Measurements from ENCODE around the gene SLC38A7. TPM values are rescaled to one million over a fixed set of nuclear protein-coding genes. Genes with fewer than 3 reads are reported as not detected.

The SLC38A7 gene
- total RNA-seq, 3 donors from 2014 or later = 9.4 to 21.9 (median 14.9) TPM

DNA sequence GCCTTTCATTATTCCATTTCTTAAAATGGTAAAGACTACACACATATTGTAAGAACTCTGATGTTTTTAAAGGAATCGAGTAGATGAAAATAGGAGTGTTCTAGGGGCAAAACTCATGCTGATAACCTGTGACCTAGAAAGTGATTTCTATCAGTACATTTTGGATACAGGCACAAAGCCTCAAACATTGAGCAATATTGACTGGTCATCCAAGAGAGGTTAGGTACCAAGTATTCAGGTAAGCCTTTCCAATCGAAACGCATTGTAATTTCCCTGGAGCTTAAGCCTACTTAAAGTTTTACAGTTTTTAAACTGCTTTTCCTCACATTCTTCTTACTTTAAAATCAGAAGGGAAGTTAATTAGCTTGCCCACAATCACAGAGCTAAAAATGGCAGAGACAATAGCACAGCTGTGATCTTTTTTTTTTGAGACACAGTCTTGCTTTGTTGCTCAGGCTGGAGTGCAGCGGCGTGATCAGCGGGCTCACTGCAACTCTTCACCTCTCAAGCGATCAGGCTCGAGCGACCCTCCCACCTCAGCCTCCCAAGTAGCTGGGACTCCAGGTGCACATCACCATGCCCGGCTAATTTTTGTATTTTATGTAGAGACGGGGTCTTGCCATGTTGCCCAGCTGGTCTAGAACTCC is 46.3 kb upstream of the SLC38A7 start:
- intact Hi-C loops (cut with DNase I, micrococcal nuclease) = no loop called here
- H3K4me1 ChIP-seq (ENCODE audit: low read depth) = peaks cover 15% of the 10 kb centered on the region
- ATAC-seq = no peak

DNA sequence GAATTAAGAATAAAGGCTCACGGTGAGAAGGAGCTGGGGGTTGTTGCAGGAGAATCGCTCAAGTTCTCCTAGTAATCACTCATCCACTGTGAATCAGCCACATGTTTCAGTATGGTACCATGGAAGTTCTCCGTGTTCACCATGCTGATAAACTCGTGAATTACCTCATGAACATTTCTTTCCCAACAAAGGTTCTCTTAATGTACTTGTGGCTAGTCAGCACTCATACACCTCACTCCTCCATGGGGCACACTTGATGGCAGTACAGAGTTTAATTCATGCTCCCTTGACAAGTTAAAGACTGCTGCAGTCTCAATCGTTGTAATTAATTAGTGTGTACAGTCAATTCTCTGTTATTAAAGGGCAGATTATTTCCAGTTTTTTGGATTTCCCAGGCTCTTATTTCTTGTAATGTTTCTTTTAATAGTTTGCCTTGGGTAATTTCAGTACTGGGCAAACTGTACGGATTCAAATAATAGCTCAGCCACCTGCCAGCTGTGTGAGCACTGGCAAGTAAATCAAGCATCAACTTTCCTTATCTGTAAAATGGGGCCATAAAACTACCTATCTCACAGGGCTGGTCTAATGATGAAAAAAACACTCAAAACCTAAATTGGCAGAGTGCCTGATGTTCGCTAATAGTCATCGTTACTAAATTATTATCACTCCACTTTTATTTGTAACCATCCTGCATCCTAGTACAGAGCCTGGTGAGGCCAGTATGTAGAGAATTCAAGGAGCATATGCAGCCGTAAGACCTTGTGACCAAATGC is 43.4 kb upstream of the SLC38A7 start:
- TF ChIP-seq, protein P1, sequence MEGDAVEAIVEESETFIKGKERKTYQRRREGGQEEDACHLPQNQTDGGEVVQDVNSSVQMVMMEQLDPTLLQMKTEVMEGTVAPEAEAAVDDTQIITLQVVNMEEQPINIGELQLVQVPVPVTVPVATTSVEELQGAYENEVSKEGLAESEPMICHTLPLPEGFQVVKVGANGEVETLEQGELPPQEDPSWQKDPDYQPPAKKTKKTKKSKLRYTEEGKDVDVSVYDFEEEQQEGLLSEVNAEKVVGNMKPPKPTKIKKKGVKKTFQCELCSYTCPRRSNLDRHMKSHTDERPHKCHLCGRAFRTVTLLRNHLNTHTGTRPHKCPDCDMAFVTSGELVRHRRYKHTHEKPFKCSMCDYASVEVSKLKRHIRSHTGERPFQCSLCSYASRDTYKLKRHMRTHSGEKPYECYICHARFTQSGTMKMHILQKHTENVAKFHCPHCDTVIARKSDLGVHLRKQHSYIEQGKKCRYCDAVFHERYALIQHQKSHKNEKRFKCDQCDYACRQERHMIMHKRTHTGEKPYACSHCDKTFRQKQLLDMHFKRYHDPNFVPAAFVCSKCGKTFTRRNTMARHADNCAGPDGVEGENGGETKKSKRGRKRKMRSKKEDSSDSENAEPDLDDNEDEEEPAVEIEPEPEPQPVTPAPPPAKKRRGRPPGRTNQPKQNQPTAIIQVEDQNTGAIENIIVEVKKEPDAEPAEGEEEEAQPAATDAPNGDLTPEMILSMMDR (IDR thresholded peaks at IDR 0.05) = no peak
- no peak overlapping the region for H3K4me3 ChIP-seq
- intact Hi-C loops (cut with DNase I, micrococcal nuclease) = no loop called here
- H3K4me1 ChIP-seq (ENCODE audit: low read depth) = peaks cover 13% of the 10 kb centered on the region
- no peak for ATAC-seq
- H3K9me3 ChIP-seq = no peaks in the 10 kb centered on the region
- no peak for DNase-seq
- H3K36me3 ChIP-seq (ENCODE audit: low read depth) = no peaks in the 10 kb centered on the region

More for the DNA sequence above, 46.3 kb upstream of the SLC38A7 start:
- no peak overlapping the region for H3K4me3 ChIP-seq
- no peaks in the 10 kb centered on the region for H3K9me3 ChIP-seq
- DNase-seq = no peak
- H3K36me3 ChIP-seq (ENCODE audit: low read depth) = no peaks in the 10 kb centered on the region
- TF ChIP-seq, protein P1 (IDR thresholded peaks at IDR 0.05) = no peak

DNA sequence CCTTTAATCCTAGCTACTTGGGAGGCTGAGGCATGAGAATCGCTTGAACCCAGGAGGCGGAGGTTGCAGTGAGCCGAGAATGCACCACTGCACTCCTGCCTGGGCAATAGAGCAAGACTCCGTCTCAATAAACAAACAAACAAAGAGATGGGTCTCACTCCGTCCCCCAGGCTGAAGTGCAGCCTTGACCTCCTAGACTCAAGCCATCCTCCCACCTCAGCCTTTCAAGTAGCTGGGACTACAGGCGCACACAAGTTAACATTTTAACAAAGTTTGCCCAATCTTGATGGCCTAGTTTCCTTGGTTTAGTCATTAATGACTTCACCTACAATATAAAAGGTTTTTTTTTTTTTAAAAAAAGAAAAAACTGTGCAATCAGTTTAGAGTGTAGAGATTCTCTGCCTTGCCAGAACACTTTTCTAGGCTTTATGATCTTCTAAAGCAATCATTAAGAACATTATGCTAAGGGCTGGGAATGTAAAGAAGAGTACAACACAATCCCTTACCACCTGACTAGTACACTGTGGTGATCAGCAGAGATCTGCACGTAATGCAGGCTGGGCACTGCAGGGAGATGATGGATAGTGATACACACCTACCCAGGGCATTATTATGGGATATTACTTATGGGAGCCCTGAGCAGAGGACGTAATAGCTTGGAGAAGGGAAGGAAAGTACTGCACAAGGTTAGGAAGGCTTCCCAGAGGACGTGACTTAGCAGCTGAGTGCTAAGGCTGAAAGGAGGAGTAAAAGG is 42.6 kb upstream of the SLC38A7 start:
- Histone ChIP-seq H3K36me3 (ENCODE audit: low read depth) (no peaks in the 10 kb centered on the region), H3K4me1 (ENCODE audit: low read depth) (peaks cover 6% of the 10 kb centered on the region), H3K4me3 (no peak overlapping the region), H3K9me3 (no peaks in the 10 kb centered on the region)
- no peak for DNase-seq
- ATAC-seq = no peak
- intact Hi-C loops (cut with DNase I, micrococcal nuclease) = no loop called here
- TF ChIP-seq, protein P1 (IDR thresholded peaks at IDR 0.05) = no peak

DNA sequence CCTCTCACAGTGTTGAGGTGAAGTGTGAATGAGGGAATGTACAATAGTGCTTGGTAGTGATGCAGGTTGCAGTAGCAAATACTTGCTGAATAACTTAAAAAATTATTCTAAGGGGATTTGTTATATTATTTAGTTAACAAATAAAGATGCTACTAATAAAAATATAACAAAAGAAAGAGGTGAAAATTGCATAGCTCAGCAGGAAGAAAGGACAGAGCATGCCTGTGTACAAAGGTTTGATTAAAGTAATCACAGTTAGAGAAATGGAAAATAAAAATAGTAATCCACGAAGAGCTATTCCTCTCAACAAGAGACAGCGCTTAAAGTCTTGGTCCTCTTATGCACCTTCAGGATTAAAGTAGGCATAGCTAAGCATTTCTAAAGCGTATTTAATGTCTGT is 38.5 kb upstream of the SLC38A7 start:
- Histone ChIP-seq H3K36me3 (ENCODE audit: low read depth) (peaks cover under 1% of the 10 kb centered on the region), H3K4me3 (no peak overlapping the region), H3K4me1 (ENCODE audit: low read depth) (no peaks in the 10 kb centered on the region), H3K9me3 (no peaks in the 10 kb centered on the region)
- DNase-seq (no peak), ATAC-seq (no peak)
- intact Hi-C loops (cut with DNase I, micrococcal nuclease) = no loop called here
- TF ChIP-seq, protein P1 (IDR thresholded peaks at IDR 0.05) = no peak

DNA sequence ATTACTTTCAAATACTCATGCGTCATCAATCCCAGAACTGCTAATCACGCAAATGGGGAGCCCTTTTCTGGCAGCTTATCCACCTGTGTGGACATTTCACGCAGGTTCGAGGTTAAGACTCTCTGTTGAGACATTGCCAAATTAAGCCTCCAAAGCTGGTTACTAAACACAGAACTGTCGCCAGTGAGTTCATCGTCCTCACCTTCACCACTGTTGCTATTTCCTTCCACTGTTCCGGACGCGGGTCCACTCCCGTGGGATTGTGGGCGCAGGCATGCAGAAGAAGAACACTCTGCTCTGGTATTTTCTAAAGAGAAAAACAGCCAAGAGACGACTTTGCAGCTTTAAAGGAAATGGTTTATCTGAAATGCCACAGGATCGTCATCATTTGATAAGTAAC is 33.4 kb upstream of the SLC38A7 start:
- intact Hi-C loops (cut with DNase I, micrococcal nuclease) = no loop called here
- ATAC-seq = no peak
- TF ChIP-seq, protein P1 (IDR thresholded peaks at IDR 0.05) = no peak
- peaks cover 5% of the 10 kb centered on the region for H3K36me3 ChIP-seq (ENCODE audit: low read depth)
- H3K9me3 ChIP-seq = no peaks in the 10 kb centered on the region
- no peaks in the 10 kb centered on the region for H3K4me1 ChIP-seq (ENCODE audit: low read depth)
- no peak overlapping the region for H3K4me3 ChIP-seq
- DNase-seq = no peak
